Measurements from ENCODE around the gene ARID1A.

DNA sequence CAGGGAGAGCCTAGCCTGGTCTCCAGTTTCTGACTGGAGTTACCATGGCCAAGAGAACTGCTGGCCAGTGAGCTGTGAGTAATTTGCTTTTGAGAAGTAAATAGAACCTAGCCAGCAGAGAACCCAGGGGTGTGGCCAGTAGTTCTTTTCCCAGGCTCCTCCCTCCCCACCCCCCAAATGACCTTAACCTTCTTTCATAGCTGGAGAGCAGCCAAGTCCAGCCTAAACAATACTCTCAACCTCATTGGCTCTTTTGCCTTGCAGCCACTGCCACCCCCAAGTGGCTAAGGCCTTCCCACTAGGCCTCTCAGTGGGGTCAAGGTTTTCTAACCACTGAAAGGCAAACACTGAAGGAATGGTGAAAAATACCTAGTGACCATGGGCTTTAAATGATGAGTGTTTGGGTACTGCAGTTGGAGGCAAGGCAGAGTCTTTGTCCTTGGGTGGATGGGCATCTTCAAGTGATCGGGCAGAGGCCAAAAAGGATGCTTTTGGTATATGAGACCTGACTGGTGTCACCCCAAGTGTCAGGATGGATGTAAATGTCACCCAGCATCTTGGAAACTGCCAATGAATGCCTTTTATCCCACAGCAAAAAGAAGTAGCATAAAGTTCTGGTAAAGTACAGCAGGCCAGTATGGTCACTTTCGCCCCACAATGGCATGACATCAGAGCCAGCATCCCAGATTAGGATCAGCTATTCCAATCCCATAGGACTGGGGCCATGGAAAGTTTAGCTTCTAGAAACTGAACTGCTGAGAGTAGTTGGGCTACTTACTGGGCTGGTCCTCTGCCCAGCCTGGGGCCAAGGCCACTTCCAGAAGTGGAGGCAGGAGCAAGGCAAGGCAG lies 88.4 kb downstream of the ARID1A start:
- TF ChIP-seq CTCF (IDR thresholded peaks at IDR 0.05 in 4 of 5, conservative IDR thresholded peaks at IDR 0.05 in 1 of 5) (no peak), POLR2A (IDR thresholded peaks at IDR 0.05) (no peak)

All from gastrocnemius medialis (tissue), 4 donors.